NCI-H510A treated with DMSO at 0.1 percent for 48 hours (cell line): Measurements from ENCODE around the gene IGF1R.
A peak's percentile ranks its signal among the peaks of the same experiment; 100 is the strongest.

ENCODE experiments used
- DNase-seq: peaks from one replicate; lab custom pipeline; 2025; lab: John Stamatoyannopoulos, UW

Gene IGF1R

DNA sequence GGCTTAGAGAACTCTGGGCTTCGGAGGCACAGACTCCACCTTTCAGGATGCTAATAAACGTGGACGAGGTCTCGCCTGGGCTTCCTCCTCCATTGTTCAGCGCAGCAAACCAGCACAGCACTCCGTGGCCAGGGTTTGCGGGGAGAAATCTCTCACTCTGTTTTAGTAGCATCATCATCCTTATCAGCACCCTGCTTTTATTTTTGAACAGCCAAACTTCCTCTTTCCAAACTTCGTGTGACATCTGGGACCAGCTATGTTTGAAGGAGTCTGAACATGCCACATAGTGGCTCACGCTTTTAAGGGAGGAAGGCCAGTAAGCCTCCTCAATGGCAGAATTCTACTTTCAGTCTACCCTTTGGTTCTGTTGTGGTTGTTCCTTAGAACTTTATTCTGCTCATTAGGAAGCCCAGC is 210.3 kb downstream of the IGF1R start:
- DNase-seq: no peak

DNA sequence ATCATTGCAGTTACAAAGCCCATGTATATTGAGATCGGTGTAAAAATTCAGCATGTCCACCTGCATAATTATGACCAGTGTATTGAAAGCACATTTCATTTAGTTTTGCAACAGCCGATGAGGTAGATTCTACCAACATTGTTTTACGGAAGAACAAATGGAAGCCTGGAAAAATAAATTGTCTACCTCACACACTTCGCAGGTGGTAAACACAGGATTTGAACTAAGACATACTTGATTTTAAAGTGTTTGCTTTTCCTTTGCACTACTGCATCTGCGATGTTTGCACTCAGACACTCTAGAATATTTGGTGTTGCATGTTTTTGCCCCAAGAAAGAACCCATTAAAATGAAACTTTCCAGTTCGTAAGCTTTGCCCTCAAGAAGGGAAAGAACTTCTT is 210.8 kb downstream of the IGF1R start:
- peak; percentile 34 for DNase-seq

DNA sequence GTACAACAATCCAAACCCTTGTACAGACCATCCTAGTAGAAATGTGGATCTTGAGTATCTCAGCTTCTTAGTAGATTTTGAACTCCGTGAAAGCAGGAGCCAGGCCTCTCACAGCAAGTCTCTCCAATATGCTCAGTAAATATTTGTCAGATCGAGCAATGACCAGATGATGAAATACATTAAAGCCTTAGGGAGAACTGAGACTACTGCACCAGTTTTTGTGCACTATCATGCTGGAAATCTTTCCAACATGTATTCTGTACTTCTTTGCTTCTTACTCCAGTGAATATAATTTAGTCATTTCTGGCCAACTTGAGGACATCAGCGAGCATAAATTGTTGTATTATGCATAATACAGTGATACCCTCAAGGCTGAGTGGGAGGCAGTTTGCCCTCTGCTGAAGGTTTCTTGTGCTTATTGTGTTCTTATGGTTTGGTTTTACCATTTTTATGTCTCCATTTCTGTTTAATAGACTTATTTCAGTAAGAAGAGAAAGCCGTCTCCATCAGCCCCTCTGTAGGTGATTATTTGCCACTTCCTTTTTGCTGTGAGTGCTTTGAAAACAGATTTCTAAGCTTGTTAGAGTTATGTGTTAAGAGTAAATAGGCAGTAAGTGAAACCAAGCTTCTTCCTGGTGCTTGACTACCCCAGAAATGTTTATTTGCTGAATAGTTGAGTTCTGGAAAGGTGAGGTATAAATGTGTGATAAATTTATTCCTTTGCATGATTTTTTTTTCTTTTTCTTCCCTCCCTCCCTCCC is 212.1 kb downstream of the IGF1R start:
- DNase-seq: no peak

DNA sequence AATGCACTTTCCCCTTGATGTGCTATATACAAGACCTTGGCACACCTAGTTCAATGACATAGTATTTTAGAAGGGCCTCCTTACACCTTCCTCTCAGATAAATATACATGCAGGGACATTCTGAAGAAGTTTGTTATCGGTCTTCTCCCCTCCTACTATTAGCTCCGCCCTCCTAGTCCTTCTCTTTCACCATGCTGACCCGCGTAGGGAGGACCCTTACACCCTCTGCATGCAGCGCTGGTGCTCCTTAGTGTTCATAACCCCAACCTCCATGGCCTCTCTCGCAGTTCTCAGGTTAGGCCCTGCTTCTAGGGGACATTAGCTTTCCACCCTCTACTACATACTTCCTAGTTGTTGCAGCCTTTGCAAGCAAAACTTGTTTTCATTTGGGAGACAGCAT is 212.8 kb downstream of the IGF1R start:
- DNase-seq: no peak

DNA sequence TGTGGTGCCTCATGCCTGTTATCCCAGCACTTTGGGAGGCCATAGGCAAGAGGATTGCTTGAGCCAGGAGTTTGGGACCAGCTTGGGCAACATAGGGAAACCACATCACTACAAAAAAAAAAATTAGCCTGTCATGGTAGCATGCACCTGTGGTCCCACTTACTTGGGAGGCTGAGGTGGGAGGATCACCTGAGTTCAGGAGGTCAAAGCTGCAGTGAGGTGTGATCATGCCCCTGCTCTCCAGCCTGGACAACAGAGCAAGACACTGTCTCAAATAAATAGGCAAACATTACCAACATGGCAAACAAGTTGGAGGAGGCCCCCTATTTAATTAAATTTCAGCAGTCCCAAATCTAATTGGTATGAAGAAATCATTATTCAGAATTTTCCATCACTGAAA is 215.6 kb downstream of the IGF1R start:
- no peak for DNase-seq

DNA sequence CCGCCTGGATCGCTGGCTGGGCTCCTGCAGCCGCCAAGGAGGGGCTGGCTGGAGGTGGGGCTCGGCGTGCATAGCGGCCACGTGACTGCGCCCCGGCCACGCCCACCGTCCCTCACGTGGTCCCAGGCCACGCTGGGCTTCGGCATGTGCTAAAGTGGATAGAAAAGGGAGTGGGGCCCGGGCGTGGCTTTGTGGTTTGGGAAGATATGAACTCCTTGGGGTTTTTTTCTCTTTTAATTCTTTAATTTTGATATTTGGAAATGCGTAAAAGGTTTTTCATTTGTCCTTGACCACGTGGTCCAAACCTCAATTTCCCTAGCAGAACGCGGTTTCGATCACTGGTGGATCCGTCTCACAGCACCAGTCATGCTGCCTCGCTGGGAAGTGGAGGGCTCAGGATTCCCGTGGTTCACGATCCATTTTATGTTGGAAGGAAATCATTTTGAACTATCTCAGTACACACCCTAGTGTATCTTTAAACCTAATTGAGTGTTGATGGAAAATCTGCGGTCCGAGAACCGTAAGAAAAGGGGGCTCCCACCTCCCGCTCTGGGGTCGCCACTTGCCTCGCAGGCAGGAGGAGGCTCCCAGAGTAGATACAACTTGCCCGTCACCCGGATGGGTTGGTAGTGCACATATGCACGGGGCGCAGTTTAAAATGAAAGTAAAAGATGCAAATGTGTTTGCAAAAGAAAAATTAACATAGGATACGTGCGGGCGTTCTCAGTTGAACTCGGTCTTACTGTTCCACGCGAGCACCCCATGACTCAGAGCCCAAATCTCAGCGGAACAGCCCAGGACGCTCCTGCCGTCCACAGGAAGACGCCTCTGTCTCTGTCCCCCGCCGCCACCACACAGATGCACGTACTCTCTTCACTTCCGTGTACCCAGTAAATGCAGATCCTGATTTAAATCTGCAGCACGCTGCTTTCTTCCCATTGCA is 217.3 kb downstream of the IGF1R start:
- no peak for DNase-seq

DNA sequence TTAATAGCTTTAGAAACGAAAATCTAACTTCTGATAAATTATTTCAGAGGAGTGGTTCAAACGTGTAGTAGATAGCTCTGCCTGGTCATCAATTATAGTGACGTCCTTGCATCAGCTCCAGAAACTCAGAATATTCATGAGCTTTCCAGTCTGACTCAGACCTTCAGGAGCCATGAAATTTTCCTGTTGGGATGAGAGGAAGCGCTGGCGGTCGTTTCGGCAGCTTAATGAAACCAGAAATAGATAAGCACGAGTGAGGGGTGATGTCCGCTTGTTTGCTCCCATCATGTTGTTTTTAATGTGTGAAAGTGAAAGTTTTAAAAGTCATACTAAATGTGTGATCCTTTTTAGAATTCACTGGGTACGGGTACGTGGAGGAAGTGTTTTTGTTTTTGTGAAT is 218.2 kb downstream of the IGF1R start:
- no peak for DNase-seq

DNA sequence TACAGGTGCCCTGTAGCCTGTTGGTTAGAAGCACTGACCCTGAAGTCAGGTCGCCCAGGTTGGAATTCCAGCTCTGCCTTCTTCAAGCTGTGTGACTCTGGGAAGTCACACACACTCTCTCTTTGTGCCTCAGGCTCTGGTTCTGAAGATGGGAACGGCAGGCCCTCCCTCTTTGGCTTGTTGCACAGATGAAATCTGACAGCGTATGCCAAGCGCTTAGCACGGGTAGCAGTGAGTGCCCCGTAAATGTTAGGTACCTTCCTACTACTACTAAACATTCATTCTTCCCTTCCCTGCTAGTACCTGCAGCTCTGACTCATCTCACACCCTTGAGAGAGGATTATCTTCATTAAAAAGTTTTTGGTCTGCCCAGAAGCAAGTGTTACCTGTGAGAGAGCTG is 220.2 kb downstream of the IGF1R start:
- DNase-seq: no peak

DNA sequence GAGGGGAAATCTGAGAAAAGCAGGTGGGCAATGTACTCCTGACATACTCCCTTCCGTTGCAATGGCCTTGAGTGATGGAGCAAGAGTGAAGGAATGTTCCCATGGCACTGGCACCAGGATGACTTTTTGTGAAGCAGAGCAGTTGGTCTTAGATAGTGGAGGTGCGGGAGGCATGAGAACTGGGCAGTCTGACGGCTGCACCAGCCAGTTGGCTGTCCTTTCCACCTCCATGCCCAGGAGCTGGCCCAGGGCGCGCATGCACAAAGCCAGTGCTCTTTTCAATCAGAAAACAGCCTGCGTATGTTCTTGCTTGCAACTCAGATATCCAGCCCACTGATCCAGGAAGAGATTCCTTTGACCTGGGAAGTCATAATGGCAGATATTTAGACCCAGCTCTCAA is 222.4 kb downstream of the IGF1R start:
- no peak for DNase-seq

DNA sequence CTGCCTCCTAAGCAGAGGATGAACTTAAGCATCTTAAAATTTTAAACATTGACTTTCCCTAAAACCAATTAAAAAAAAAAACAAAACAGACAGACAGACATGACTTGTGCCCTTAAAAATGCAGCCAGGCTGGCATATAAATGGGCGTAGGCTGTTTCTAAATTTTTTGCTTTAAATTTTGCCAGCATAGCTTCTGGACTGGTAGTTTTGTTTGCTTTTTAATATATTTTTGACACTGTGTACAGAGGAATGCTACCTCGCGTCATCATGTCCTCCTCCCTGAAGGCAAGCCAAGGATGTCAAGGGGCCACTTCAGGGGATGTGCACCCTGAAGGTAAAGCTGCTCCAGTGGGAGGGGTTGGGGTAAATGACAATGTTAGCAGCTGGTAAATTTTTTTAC is 224.4 kb downstream of the IGF1R start:
- DNase-seq: no peak

DNA sequence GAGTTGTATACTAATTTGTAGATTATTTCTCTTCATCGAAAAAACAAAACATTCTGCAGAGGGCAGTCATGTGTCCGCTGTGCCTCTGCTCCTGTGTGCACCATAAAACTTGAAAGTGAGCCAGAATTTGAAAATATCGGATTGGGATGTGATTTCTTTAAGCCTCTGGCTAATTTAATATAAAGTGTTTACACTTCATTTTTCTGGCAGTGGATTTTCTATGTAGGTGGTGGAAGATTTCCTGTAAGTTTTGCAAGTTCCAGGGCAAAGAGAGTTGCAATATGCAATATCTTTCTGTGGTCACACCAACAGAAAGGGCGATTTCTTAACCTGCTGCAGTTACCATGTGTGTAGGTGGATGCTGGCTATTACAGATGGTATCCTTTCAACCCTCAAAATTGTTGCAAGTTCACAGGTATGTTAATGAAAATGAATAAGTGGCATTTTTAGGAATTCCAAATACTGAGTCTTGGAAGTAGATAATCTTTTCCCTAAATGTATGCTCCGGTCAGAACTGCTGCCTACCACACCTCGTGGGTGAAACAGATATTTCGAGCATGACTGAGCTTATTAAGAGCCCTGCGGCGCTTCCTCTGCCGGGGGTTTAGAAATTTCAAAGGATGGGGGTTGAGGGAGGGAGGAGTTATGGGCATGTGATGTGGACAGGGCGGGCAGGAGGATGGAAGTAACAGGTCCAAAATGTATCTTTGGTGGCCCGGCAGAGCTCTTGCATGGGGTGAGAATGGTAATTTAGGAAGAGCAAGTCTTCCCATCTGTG is 225.3 kb downstream of the IGF1R start:
- no peak for DNase-seq

DNA sequence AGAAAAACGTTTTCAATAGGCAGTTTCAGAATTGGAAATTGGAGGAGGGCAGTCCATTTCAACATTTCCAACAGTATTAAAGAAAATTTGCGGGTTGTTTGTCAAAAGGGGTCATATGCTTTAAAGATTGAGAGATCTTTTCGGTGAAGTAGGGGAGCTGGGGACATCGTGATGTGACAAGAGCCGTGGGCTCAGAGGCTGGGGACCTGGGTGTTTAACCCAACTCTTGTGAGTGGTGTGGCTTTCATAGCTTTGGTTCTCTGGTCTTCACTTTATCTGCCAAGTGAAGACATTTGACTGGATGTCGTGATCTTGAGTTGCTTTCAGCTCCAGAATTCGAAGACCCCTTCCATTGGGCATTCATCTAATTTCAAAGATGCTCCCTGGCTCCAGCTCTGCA is 226.0 kb downstream of the IGF1R start:
- no peak for DNase-seq

DNA sequence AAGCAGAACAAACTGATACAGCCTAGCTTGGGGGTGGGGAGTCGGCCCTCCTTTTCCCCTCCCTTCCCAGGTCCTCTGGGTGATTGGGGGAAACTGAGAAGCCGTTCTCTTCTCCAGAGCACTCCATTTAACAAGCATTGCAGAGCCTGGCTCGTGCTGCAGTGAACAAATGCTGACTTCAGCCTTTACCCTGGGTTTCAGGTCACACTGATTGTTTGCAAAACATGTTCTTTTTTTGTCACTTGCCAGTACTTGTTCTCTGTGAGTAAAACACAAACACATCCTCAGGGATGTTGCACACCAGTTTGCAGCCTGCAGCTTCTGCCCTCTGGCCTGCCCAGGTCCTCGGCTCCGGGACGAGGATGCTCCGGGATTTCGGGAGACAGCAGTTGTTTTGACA is 226.4 kb downstream of the IGF1R start:
- DNase-seq: no peak

DNA sequence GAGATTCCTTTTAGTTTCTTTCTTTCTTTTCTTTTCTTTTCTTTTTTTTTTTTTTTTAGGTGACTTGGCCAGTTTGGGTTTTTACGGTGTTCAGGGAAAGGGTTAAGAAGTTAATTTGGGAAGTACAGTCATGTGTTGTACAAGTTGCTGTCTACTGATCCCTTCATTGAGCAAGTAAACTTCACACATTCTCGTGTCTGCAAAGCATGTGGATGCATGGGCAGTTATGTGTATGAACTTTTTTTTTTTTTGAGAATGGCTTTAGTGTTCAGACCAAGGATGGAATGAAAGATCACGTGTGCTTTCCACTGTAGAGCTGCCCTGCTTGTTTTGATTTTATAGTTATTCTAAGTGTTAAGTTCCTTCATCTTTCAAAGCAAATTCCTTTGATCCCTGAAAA is 227.0 kb downstream of the IGF1R start:
- no peak for DNase-seq

DNA sequence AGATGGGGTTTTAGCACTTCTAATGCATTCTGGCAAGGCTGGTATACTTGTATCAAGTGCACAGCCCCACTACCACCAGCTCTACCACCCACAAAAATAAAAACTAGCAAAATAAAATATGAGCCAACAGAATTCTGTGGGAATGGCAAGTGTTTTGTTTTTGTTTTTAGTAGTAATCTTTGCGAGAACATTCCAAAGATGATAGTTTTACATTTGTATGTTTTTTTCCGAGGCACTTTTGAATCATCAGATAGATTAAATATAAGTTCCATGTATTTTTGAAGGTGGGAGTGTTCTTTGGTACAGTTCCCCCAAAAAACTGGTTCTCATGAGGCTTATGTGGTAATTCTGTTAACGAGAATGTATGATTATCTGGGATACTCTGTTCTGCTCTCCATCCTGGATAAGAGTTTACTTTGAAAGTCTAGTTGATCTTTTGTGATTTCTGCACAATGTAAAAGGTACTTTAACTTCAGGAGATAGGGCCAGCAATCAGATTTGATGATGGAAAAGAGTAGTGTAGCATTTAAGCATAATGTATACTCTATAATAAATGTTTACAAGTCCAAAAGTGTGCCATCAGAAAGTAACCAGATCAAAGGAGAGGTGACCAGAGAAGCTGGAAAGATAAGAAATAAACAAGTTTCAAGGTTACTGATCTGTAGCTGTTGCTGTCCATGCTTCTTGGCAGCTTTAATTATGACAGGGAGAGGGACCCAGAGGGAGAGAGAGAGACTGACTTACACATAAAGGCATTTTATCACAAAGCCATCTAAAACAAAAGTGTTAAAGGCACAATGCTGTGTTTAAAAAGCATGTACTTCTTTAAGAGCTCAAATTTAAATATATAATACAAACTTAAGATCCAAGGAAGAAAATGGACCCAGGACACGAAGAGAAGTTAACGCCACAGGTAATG is 228.4 kb downstream of the IGF1R start:
- DNase-seq: no peak

DNA sequence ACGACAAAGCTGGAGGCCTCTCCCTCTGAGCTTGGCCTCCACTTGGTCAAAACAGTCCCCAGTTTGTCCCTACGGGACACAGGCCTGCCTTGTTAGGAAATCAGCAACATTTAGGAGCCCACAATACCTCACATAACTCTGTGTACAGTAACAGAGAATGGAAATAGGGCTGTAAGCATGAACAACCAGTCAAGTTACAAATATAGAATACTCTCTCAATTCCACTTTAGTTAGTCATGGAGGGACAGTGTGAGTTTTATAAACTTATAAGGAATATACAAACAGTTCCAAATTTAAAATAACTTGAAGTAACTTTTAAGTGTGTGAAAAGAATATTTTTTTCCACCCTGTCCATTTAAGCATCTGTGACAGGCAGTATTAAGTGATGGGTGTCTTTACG is 229.8 kb downstream of the IGF1R start:
- no peak for DNase-seq

DNA sequence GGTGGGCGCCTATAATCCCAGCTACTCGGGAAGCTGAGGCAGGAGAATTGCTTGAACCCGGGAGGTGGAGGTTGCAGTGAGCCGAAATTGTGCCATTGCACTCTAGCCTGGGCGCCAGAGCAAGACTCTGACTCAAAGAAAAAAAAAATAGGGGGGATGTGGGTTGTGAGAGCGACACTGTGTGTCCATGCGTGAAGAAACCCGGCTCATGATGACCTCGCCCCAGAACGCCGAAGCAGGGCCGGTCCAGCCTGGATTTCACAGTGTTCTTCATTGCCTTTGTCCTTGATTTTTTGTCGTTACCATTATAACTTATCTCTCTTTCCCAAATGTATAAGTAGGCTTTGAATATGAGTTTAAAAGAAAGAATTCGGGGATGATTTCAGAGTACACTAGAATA is 230.5 kb downstream of the IGF1R start:
- no peak for DNase-seq

DNA sequence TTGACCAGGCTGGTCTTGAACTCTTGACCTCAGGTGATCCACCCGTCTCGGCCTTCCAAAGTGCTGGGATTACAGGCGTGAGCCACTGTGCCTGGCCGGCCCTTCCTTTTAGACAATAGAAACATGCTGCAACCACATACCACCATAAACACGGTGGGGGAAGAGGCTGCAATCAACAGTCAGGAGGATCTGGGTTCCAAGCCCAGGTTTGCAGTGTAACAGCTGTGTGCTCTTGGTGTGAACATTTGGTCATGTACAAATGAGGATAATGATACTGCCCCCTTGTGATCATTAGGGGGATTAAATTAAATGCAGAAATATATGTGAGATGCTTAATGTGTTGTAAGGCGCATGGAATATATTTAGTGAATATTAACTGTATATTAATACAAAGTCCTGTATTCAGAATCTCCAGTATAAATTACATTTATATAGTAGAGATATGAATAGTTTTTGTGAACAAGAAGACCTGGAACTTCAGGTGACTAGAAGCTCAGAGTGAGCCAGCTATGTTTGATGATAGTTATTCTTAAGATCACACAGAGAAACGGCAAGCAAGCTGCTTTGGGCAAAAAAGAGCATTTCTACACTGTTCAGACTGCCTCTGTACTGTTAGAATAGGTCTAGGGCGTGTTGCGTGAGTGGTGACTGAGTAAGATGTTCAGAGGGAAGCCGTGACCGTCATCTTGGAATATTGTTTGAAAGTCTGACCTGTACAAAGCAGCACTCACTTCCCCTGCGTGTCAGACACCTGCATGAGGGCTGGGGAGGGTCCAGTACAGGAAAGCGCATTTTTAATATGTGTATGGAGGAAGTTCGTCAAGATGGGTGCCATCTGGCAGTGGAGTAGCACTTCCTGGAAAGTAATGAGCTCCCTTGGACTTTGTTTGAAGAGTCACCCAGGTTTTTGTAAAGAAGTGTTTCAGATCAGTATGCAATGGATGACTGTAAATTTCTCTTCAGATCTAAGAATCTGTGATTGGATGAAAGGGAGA is 233.5 kb downstream of the IGF1R start:
- DNase-seq: no peak

DNA sequence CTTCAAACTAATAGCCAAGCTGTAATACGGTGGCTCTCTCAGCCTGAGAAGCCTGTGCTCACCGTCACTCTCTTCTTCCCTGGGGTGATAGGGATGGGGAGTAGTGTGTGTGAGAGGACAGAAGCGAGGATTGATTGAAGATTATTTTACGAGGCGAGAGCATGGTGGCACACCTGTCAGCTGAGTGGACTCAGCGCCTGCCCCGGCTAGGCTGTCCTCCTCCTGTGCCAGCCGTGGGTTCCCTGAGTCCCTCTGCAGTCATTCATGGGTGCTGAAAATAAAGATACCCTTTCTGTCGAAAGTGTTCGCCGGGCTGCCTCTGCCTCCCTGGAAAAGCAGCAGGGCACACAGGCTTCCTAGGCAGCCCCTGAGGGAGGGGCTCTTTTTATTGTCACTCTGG is 235.1 kb downstream of the IGF1R start:
- DNase-seq: no peak

DNA sequence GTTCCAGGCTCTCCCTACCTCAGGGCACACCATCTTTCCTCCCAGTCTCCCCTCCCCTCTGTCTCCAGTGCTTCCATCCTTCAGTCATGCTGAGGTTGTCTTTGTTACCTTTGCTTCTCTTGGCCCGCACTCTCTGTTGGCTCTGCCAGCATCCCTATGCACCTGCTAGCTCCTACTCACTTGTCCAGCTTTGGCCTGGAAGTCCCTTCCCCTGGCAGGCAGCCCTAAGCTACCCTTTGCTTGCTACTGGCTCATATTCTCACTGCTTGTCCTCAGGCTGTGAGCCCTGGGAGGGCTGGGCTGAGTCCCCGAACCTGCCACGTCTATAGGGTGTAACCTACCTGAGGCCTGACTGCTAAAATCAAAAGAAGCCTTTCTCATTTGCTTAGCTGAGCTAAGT is 236.6 kb downstream of the IGF1R start:
- DNase-seq: no peak
